B cell (primary cell): ENCODE data around the gene CMAS. TPM values are rescaled to one million over a fixed set of nuclear protein-coding genes. Genes with fewer than 3 reads are reported as not detected.

Experiments
- ATAC-seq: fragments of 200-7000 bp; cut with Tn5 transposase; one replicate; pipeline ENCODE4 v1.10.0; 2021; ENCODE audit warnings: low read depth, mild to moderate bottlenecking, moderate number of reproducible peaks, moderate library complexity
- CTCF ChIA-PET: fragments of 350-600 bp; sonication (Branson Sonifier 250); formaldehyde crosslinking; loops from one replicate; lab custom pipeline; 2021; ENCODE audit warnings: antibody characterized with exemption, inconsistent platforms; lab: Charles Lee
- POLR2A ChIA-PET: fragments of 350-600 bp; sonication (Branson Sonifier 250); formaldehyde crosslinking; loops from one replicate; lab custom pipeline; 2021; ENCODE audit warnings: antibody characterized with exemption; lab: Charles Lee
- DNase-seq: peaks from one replicate; pipeline ENCODE4 v3.0.0; 2013
- H2AFZ ChIP-seq: 2 replicates; pipeline ENCODE4 v1.6.1; 2012; ENCODE audit warnings: mild to moderate bottlenecking, low read depth, low read length; ENCODE audit not compliant: insufficient read depth, poor library complexity, severe bottlenecking
- H3K27ac ChIP-seq, 2 donors: 1 replicate in 1 of 2; 2 replicates in 1 of 2; pipeline ENCODE4 v1.5.1; 2012 to 2013; ENCODE audit warnings: low read length in 2 of 2, mild to moderate bottlenecking in 2 of 2, moderate library complexity in 1 of 2
- H3K27me3 ChIP-seq, 4 experiments: fragments of 200-600 bp in 1 of 4; sonication (generic) in 1 of 4; replicated peaks in 1 of 4; 1 replicate in 2 of 4; 2 replicates in 2 of 4; pipeline versions ENCODE4 v1.6.1 to v1.7.0; 2013 to 2016; ENCODE audit warnings: low read length in 3 of 4, mild to moderate bottlenecking in 2 of 4, mixed read lengths in 1 of 4, moderate library complexity in 1 of 4; ENCODE audit not compliant: insufficient read depth in 4 of 4, control insufficient read depth in 3 of 4; ENCODE audit errors: control extremely low read depth in 1 of 4
- H3K36me3 ChIP-seq, 2 experiments: replicated peaks in 1 of 2; 1 replicate in 1 of 2; 2 replicates in 1 of 2; pipeline versions ENCODE4 v1.6.1 to v1.7.1; 2013; ENCODE audit warnings: low read length in 1 of 2; ENCODE audit not compliant: insufficient read depth in 2 of 2, control insufficient read depth in 1 of 2; ENCODE audit errors: control extremely low read depth in 1 of 2, extremely low read depth in 1 of 2
- H3K4me1 ChIP-seq, 2 donors: fragments of 200-600 bp in 1 of 2; sonication (generic) in 1 of 2; 1 replicate in 1 of 2; 2 replicates in 1 of 2; pipeline versions ENCODE4 v1.5.1 to v1.6.1; 2013 to 2017; ENCODE audit warnings: low read length in 2 of 2; ENCODE audit not compliant: control insufficient read depth in 2 of 2, insufficient read depth in 2 of 2
- H3K4me2 ChIP-seq: replicated peaks from 2 replicates; pipeline ENCODE3; 2012; ENCODE audit warnings: mild to moderate bottlenecking, low read depth, low read length; ENCODE audit not compliant: poor library complexity, severe bottlenecking
- H3K4me3 ChIP-seq, 5 experiments: fragments of 200-600 bp in 1 of 5; sonication (generic) in 1 of 5; 1 replicate in 3 of 5; 2 replicates in 2 of 5; pipeline versions ENCODE4 v1.5.1 to v1.7.0; 2011 to 2016; ENCODE audit warnings: low read length in 4 of 5, mild to moderate bottlenecking in 4 of 5, low read depth in 2 of 5, control low read depth in 1 of 5, moderate library complexity in 1 of 5; ENCODE audit not compliant: insufficient read depth in 1 of 5; ENCODE audit errors: control extremely low read depth in 1 of 5, extremely low read depth in 1 of 5
- H3K79me2 ChIP-seq: fragments of 200-600 bp; sonication (generic); one replicate; pipeline ENCODE4 v1.6.0; 2016; ENCODE audit warnings: low read length; ENCODE audit not compliant: control insufficient read depth, insufficient read depth
- H3K9ac ChIP-seq: fragments of 200-600 bp; sonication (generic); 2 replicates; pipeline ENCODE4 v1.6.1; 2017; ENCODE audit warnings: mild to moderate bottlenecking, low read length, moderate library complexity
- H3K9me3 ChIP-seq, 3 donors: one replicate each; pipeline versions ENCODE4 v1.6.1 to v1.7.1; 2013; ENCODE audit warnings: low read length in 2 of 3; ENCODE audit not compliant: control insufficient read depth in 2 of 3, insufficient read depth in 1 of 3; ENCODE audit errors: control extremely low read depth in 1 of 3
- H4K20me1 ChIP-seq: 2 replicates; pipeline ENCODE4 v1.6.0; 2012; ENCODE audit warnings: mild to moderate bottlenecking, low read length; ENCODE audit not compliant: insufficient read depth, control insufficient read depth, poor library complexity, severe bottlenecking
- H3K27ac Mint-ChIP-seq: one replicate; pipeline ENCODE4 v1.8.0; 2021; ENCODE audit warnings: mixed read lengths
- H3K27me3 Mint-ChIP-seq: one replicate; pipeline ENCODE4 v1.8.0; 2021; ENCODE audit warnings: mixed read lengths
- H3K4me1 Mint-ChIP-seq: one replicate; pipeline ENCODE4 v1.8.0; 2021; ENCODE audit warnings: mixed read lengths
- H3K4me3 Mint-ChIP-seq: one replicate; pipeline ENCODE4 v1.8.0; 2021; ENCODE audit warnings: mixed read lengths
- H3K9me3 Mint-ChIP-seq: one replicate; pipeline ENCODE4 v1.8.0; 2022; ENCODE audit warnings: mixed read lengths; ENCODE audit not compliant: insufficient read depth
- CTCF ChIP-seq: fragments of 200-600 bp; IDR thresholded peaks from one replicate; pipeline ENCODE4 v1.8.0; 2022; ENCODE audit warnings: antibody characterized with exemption, mild to moderate bottlenecking
- EZH2 ChIP-seq: IDR thresholded peaks from 2 replicates; pipeline ENCODE4 v1.6.1; 2012; ENCODE audit warnings: borderline replicate concordance, low read depth, mild to moderate bottlenecking, moderate library complexity, low read length; ENCODE audit not compliant: insufficient read depth, poor library complexity, severe bottlenecking
- WGBS: methylation state at CpG from one replicate; pipeline ENCODE4 v1.1.5; 2013; ENCODE audit warnings: missing lambda C conversion rate; ENCODE audit not compliant: insufficient coverage; 5-methylcytosine and 5-hydroxymethylcytosine counted together
- intact Hi-C: fragments of 100-400 bp; cut with micrococcal nuclease; formaldehyde crosslinking; loops from one replicate; pipeline ENCODE4 v1.10.0; 2022
- polyA plus RNA-seq: library from polyadenylated mRNA; depleted of rRNA; stranded (reverse); fragments of >200 nt; gene quantifications from 2 replicates; pipeline ENCODE4 v1.2.3, GENCODE V29; 2012
- total RNA-seq, 2 donors: library from RNA; stranded (reverse); fragments of 120-200 nt in 1 of 2; gene quantifications; 1 replicate in 1 of 2; 2 replicates in 1 of 2; pipeline versions ENCODE4 v1.2.3 to v1.2.4, GENCODE V29; 2013 to 2022

The CMAS gene
- total and polyA plus RNA-seq, 2 donors (not counting 1 experiment from before 2014, with no cell fraction given), result 5.8 to 19.1 TPM

GRCh38 chr12:22043943-22044342, 2.1 kb upstream of the CMAS start:
- CTCF ChIA-PET, result no interaction called here
- Histone ChIP-seq H3K9me3 (no peaks in the 10 kb centered on the region), H3K4me2 (no peak overlapping the region), H3K27me3 (peaks cover 0 to 4% (median 2%) of the 10 kb centered on the region in 4 experiments), H3K36me3 (no peaks in the 10 kb centered on the region), H3K9ac (no peak overlapping the region), H3K4me1 (peaks cover 5 to 6% of the 10 kb centered on the region in 2 donors), H3K4me3 (no peak overlapping the region), H2AFZ (peak overlapping the region; percentile 31), H3K27ac (no peak overlapping the region), H4K20me1 (no peaks in the 10 kb centered on the region), H3K79me2 (peaks cover 21% of the 10 kb centered on the region)
- Mint-ChIP-seq H3K4me1 (peaks cover 16% of the 10 kb centered on the region), H3K27ac (no peak overlapping the region), H3K27me3 (peaks cover 26% of the 10 kb centered on the region), H3K9me3 (no peaks in the 10 kb centered on the region), H3K4me3 (no peak overlapping the region)
- TF ChIP-seq EZH2 (no peak), CTCF (no peak)
- DNase-seq, result no peak
- intact Hi-C loops, result no loop called here
- WGBS, result 100% methylated on average over 1 of the region's 2 CpGs
- ATAC-seq, result no peak
- POLR2A ChIA-PET, result no interaction called here

DNA sequence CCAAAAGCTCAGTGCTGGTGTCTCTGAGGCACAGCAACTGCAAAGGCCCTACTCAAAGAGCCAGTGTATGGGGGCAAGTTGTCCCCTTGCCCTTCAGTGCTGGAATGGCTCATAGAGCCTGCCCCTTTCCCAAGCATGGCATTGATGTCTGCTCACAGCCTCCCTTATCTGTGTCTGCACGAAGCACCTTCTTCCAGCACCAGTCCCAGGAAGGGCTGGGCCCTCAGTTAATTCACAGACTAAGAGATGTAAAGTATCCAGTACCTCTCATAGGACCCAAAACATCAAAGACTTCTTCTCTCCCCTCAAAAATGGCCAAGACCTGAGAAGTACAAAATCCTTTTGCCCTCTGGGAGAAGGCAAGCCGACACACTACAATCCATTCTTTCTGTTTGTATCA, 1.6 kb upstream of the CMAS start:
- Histone ChIP-seq H3K36me3 (no peaks in the 10 kb centered on the region), H3K79me2 (peaks cover 21% of the 10 kb centered on the region), H3K4me3 (no peak overlapping the region), H4K20me1 (no peaks in the 10 kb centered on the region), H2AFZ (peak overlapping the region; percentile 31), H3K4me1 (peaks cover 5 to 6% of the 10 kb centered on the region in 2 donors), H3K27me3 (peaks cover 0 to 4% (median 2%) of the 10 kb centered on the region in 4 experiments), H3K4me2 (no peak overlapping the region), H3K9me3 (no peaks in the 10 kb centered on the region), H3K27ac (no peak overlapping the region), H3K9ac (no peak overlapping the region)
- Mint-ChIP-seq H3K4me1 (peaks cover 16% of the 10 kb centered on the region), H3K27me3 (peaks cover 26% of the 10 kb centered on the region), H3K9me3 (no peaks in the 10 kb centered on the region), H3K27ac (no peak overlapping the region), H3K4me3 (no peak overlapping the region)
- DNase-seq (no peak), ATAC-seq (no peak)
- intact Hi-C loops, result no loop called here
- ChIA-PET POLR2A (no interaction called here), CTCF (no interaction called here)
- TF ChIP-seq EZH2 (no peak), CTCF (no peak)
- 0% methylated on average over 1 of the region's 2 CpGs for WGBS
